ENCODE measurements around the gene VIPR1.

VIPR1 gene

GRCh38 chr3:42497009-42497731, 5.3 kb upstream of the VIPR1 start:
- peaks cover 25% of the 10 kb centered on the region for H3K4me1 ChIP-seq (ENCODE audit: control insufficient read depth, insufficient read depth, low read length)
- no peaks in the 10 kb centered on the region for H3K9me3 ChIP-seq (ENCODE audit: control insufficient read depth, low read length)
- H3K4me3 ChIP-seq (ENCODE audit: low read length), result peak overlapping the region; percentile 48
- H3K36me3 ChIP-seq (ENCODE audit: control insufficient read depth, insufficient read depth, low read length, severe bottlenecking), result no peaks in the 10 kb centered on the region
- H3K9ac ChIP-seq (ENCODE audit: low read length), result no peak overlapping the region
- H3K27me3 ChIP-seq (replicated peaks; ENCODE audit: control insufficient read depth, insufficient read depth, low read length), result peaks cover 60% of the 10 kb centered on the region
- DNase-seq (ENCODE audit: low read depth), result peak; percentile 68

DNA sequence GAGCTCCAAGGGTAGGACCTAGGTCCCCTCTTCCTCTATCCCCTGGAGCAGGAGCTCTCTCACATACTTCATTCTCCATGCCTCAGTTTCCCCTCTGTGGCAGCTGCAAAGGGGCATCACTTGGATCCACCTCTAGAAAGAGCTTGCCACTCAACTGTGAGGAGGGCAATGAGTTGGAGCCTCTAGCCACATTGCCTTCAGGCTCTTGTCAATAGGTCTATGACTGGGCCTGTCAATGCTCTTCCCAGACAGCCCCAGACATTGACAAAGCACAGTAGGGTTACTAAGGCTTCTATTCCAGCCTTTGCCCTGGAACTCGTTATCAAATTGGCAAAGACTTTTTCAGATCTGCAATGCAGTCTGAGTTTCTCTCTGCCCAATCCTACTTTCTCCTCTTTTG, 4.4 kb upstream of the VIPR1 start:
- DNase-seq (ENCODE audit: low read depth), result no peak
- no peak overlapping the region for H3K4me3 ChIP-seq (ENCODE audit: low read length)
- H3K4me1 ChIP-seq (ENCODE audit: control insufficient read depth, insufficient read depth, low read length), result peaks cover 25% of the 10 kb centered on the region
- H3K36me3 ChIP-seq (ENCODE audit: control insufficient read depth, insufficient read depth, low read length, severe bottlenecking), result no peaks in the 10 kb centered on the region
- H3K9me3 ChIP-seq (ENCODE audit: control insufficient read depth, low read length), result no peaks in the 10 kb centered on the region
- H3K27me3 ChIP-seq (replicated peaks; ENCODE audit: control insufficient read depth, insufficient read depth, low read length), result peaks cover 57% of the 10 kb centered on the region
- no peak overlapping the region for H3K9ac ChIP-seq (ENCODE audit: low read length)

GRCh38 chr3:42498791-42499477, 3.5 kb upstream of the VIPR1 start:
- no peak for DNase-seq (ENCODE audit: low read depth)
- peaks cover 61% of the 10 kb centered on the region for H3K27me3 ChIP-seq (replicated peaks; ENCODE audit: control insufficient read depth, insufficient read depth, low read length)
- H3K9ac ChIP-seq (ENCODE audit: low read length), result no peak overlapping the region
- no peaks in the 10 kb centered on the region for H3K36me3 ChIP-seq (ENCODE audit: control insufficient read depth, insufficient read depth, low read length, severe bottlenecking)
- H3K4me1 ChIP-seq (ENCODE audit: control insufficient read depth, insufficient read depth, low read length), result peaks cover 25% of the 10 kb centered on the region
- no peaks in the 10 kb centered on the region for H3K9me3 ChIP-seq (ENCODE audit: control insufficient read depth, low read length)
- no peak overlapping the region for H3K4me3 ChIP-seq (ENCODE audit: low read length)

GRCh38 chr3:42499478-42499871, 3.0 kb upstream of the VIPR1 start:
- peaks cover 25% of the 10 kb centered on the region for H3K4me1 ChIP-seq (ENCODE audit: control insufficient read depth, insufficient read depth, low read length)
- H3K27me3 ChIP-seq (replicated peaks; ENCODE audit: control insufficient read depth, insufficient read depth, low read length), result peaks cover 64% of the 10 kb centered on the region
- no peak overlapping the region for H3K9ac ChIP-seq (ENCODE audit: low read length)
- no peaks in the 10 kb centered on the region for H3K36me3 ChIP-seq (ENCODE audit: control insufficient read depth, insufficient read depth, low read length, severe bottlenecking)
- no peaks in the 10 kb centered on the region for H3K9me3 ChIP-seq (ENCODE audit: control insufficient read depth, low read length)
- DNase-seq (ENCODE audit: low read depth), result no peak
- no peak overlapping the region for H3K4me3 ChIP-seq (ENCODE audit: low read length)

DNA sequence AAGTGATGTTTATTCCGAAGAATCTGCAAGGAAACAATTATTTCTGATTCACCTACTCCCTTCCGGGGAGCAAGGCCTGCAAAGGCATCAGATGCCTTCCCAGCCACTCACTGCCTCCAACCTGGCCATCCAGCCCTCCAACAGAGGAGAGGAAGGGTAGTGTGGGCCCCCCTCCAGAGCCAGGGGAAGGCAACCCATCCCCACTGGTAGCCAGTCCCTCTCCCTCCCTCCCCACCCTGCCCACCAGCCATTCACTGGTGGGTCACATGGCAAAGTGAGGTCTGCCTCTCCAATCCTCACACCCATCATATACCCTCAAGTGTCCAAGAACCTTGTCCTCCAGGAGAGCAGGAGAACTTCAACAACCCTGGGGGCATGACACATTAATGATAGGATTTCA, 2.4 kb upstream of the VIPR1 start:
- no peak for DNase-seq (ENCODE audit: low read depth)
- no peak overlapping the region for H3K9ac ChIP-seq (ENCODE audit: low read length)
- no peaks in the 10 kb centered on the region for H3K9me3 ChIP-seq (ENCODE audit: control insufficient read depth, low read length)
- no peak overlapping the region for H3K4me3 ChIP-seq (ENCODE audit: low read length)
- H3K36me3 ChIP-seq (ENCODE audit: control insufficient read depth, insufficient read depth, low read length, severe bottlenecking), result no peaks in the 10 kb centered on the region
- peaks cover 25% of the 10 kb centered on the region for H3K4me1 ChIP-seq (ENCODE audit: control insufficient read depth, insufficient read depth, low read length)
- H3K27me3 ChIP-seq (replicated peaks; ENCODE audit: control insufficient read depth, insufficient read depth, low read length), result peaks cover 66% of the 10 kb centered on the region

- H3K9ac ChIP-seq (ENCODE audit: low read length), result no peak overlapping the region
- peaks cover 25% of the 10 kb centered on the region for H3K4me1 ChIP-seq (ENCODE audit: control insufficient read depth, insufficient read depth, low read length)
- peaks cover 66% of the 10 kb centered on the region for H3K27me3 ChIP-seq (replicated peaks; ENCODE audit: control insufficient read depth, insufficient read depth, low read length)
- no peaks in the 10 kb centered on the region for H3K36me3 ChIP-seq (ENCODE audit: control insufficient read depth, insufficient read depth, low read length, severe bottlenecking)
- H3K9me3 ChIP-seq (ENCODE audit: control insufficient read depth, low read length), result no peaks in the 10 kb centered on the region
- no peak overlapping the region for H3K4me3 ChIP-seq (ENCODE audit: low read length)
- no peak for DNase-seq (ENCODE audit: low read depth)
Measured at GRCh38 chr3:42500909-42501308, 1.5 kb upstream of the VIPR1 start.

- H3K27me3 ChIP-seq (replicated peaks; ENCODE audit: control insufficient read depth, insufficient read depth, low read length), result peaks cover 66% of the 10 kb centered on the region
- no peak for DNase-seq (ENCODE audit: low read depth)
Measured at GRCh38 chr3:42501321-42501680, 1.1 kb upstream of the VIPR1 start.

DNA sequence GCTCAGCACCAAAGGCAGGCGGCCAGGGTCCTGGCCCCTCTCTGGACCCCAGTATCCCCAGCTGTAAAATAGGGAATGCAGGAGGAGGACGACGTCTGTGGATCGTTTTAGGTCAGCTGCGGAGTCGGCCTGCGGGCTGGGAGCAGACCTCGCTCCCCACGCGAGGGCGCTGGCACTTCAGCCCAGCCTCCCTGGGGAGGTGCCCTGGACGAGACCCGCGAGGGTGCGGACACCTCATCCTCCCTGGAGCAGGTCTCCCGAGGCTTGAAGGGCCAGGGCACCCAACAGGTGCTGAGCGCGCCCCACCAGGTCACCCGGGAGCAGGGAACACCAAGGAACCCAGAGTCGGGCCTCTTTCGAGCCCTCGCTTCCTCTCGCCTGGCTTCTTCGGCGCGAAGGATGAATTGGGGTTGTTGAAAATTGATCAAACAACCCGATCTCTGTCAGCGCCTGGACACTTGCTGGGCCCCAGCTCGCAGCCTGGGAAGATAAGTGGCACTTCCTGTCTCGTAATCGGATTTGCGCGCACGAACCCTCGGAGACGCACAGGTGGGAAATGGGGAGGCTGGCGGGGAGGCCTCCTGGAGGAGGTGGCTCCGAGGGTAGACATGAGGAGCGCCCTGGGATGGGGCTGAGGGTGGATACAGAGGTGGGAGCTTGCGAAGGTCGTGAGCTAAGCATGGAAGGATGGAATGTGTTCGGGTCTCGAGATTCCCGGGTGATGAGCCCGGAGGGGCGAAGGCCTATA, 588 bp upstream of the VIPR1 start:
- Histone ChIP-seq H3K36me3 (ENCODE audit: control insufficient read depth, insufficient read depth, low read length, severe bottlenecking) (no peaks in the 10 kb centered on the region), H3K4me3 (ENCODE audit: low read length) (peak overlapping the region; percentile 54), H3K9ac (ENCODE audit: low read length) (no peak overlapping the region), H3K4me1 (ENCODE audit: control insufficient read depth, insufficient read depth, low read length) (peaks cover 20% of the 10 kb centered on the region), H3K27me3 (replicated peaks; ENCODE audit: control insufficient read depth, insufficient read depth, low read length) (peaks cover 66% of the 10 kb centered on the region), H3K9me3 (ENCODE audit: control insufficient read depth, low read length) (no peaks in the 10 kb centered on the region)
- peak; percentile 28 for DNase-seq (ENCODE audit: low read depth)

More at GRCh38 chr3:42501321-42501680, 1.1 kb upstream of the VIPR1 start:
- peaks cover 25% of the 10 kb centered on the region for H3K4me1 ChIP-seq (ENCODE audit: control insufficient read depth, insufficient read depth, low read length)
- H3K36me3 ChIP-seq (ENCODE audit: control insufficient read depth, insufficient read depth, low read length, severe bottlenecking), result no peaks in the 10 kb centered on the region
- no peak overlapping the region for H3K9ac ChIP-seq (ENCODE audit: low read length)
- peak overlapping the region; percentile 54 for H3K4me3 ChIP-seq (ENCODE audit: low read length)
- no peaks in the 10 kb centered on the region for H3K9me3 ChIP-seq (ENCODE audit: control insufficient read depth, low read length)

DNA sequence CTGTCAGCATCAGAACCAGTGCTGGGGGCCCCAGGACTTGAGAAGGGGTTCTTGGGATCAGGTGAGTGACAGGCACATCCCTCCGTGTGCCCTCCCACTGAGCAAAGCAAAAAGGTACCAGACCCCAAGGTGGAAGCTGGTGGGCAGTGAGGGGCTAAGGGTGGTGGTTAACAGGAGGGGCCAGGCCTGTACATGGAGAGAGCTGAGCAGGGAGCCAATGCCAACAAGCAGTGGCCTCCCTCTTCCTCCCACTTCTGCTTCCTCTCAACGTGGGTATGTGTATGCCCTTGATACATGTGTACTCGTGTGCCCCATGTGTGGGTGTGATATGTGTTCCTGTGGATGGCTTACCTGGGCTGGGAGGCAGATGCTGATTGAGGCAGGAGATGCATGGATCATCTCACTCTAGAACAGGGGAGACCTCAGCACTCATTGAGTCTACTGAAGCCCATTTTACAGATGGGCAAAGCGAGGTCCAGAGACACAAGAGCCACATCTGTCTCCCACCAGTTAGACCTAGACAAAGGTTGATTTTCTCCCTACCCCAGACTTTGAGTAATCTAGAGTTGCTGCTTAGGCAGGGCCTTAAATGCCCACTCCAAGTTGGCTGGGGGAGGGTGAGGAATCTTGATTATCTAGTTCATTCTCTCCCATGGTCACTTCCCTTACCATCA, 945 bp downstream of the VIPR1 start:
- H3K27me3 ChIP-seq (replicated peaks; ENCODE audit: control insufficient read depth, insufficient read depth, low read length), result peaks cover 67% of the 10 kb centered on the region

GRCh38 chr3:42503957-42504333, 1.5 kb downstream of the VIPR1 start:
- no peak for DNase-seq (ENCODE audit: low read depth)
- Histone ChIP-seq H3K9ac (ENCODE audit: low read length) (no peak overlapping the region), H3K4me3 (ENCODE audit: low read length) (no peak overlapping the region), H3K4me1 (ENCODE audit: control insufficient read depth, insufficient read depth, low read length) (peaks cover 10% of the 10 kb centered on the region), H3K36me3 (ENCODE audit: control insufficient read depth, insufficient read depth, low read length, severe bottlenecking) (no peaks in the 10 kb centered on the region), H3K27me3 (replicated peaks; ENCODE audit: control insufficient read depth, insufficient read depth, low read length) (peaks cover 67% of the 10 kb centered on the region), H3K9me3 (ENCODE audit: control insufficient read depth, low read length) (no peaks in the 10 kb centered on the region)

More for the DNA sequence above, 945 bp downstream of the VIPR1 start:
- Histone ChIP-seq H3K9ac (ENCODE audit: low read length) (no peak overlapping the region), H3K4me1 (ENCODE audit: control insufficient read depth, insufficient read depth, low read length) (peaks cover 10% of the 10 kb centered on the region), H3K4me3 (ENCODE audit: low read length) (no peak overlapping the region), H3K36me3 (ENCODE audit: control insufficient read depth, insufficient read depth, low read length, severe bottlenecking) (no peaks in the 10 kb centered on the region), H3K9me3 (ENCODE audit: control insufficient read depth, low read length) (no peaks in the 10 kb centered on the region)
- no peak for DNase-seq (ENCODE audit: low read depth)
